GM10847 (cell line): ENCODE results near the gene VGLL4.

Experiments used
- POLR2A ChIP-seq: IDR thresholded peaks from 2 replicates; pipeline ENCODE4 v1.6.1; 2011; ENCODE audit not compliant: insufficient read length; ENCODE audit errors: extremely low read depth

VGLL4 gene

DNA sequence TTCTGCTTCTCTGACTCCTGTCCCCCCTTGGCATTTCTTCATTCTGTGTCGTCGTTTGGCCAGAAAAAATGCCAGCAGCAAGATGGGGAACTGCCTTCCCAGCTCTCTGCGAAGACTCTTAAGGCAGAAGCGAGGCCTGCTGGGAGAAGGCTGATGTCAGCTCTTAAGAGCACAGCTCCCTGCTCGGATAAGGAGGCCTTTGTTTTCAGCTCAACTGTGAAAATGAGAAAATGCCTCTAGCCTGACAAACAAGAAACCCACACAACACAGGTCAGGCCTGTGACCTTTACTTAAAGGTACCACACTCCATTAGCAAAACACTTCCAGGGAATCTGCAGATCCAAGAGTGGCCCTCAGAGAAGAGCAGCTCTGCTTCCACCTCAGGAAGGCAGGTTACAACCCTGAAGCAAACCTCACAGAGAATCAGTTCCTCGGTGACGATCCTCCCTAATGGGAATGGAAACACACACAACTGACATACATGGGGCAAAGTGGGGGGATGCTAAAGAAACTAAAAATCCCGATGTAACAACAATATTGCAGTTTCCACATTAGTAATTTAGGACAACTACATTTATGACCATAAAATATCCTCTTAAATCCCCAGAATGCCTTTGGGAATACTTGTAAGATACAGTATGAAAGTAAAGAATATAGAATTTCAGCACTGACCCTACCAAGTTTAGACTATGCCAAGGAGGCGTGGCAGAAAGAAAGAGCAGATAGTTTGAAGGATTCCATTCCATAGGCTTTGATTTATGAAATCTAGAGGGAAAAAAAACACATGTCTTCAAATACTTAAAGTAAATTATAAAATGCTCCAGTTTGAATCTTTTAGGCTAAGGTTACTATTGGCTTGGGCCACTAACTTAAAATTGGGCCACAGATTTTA, 52.1 kb downstream of the VGLL4 start:
- no peak for TF ChIP-seq POLR2A

GRCh38 chr3:11591002-11591355, 52.7 kb downstream of the VGLL4 start:
- TF ChIP-seq POLR2A = no peak

DNA sequence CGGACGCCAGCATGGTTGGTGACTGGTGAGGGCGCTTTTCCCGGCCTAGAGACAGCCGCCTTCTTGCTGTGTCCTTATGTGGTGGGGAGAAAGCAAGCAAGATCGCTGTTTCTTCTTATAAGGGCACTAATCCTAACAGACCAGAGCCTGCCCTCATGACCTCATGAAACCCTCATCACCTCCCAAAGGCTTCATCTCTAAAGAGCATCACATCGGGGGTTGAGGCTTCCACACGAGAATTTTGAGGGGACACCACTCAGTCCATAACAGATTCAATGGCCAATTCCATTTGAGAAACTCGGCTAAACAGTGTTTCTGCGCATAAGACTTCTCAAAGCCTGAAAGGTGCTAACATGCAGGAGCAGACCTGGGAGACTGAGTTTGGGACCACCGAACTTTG, 54.0 kb downstream of the VGLL4 start:
- no peak for TF ChIP-seq POLR2A

GRCh38 chr3:11588755-11589154, 55.0 kb downstream of the VGLL4 start:
- TF ChIP-seq POLR2A = no peak

DNA sequence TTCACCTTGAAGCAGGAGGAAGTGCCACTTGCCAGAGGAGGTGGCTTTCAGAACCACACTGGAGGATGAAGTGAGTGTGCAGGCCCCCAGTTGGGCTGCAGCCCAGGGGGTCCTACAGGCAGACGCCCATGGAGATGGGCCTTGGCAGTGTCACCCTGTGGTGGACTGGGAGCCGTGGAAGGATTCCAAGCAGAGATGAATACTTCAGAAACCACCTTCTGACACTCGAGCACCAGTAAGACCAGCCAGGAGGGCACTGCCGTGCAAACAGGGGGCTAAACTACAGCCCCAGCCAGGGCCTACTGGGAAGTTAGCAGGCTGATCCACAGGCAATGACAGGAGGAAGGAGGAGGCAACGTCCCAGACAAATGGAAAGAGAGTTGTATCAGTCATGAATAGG, 55.4 kb downstream of the VGLL4 start:
- TF ChIP-seq POLR2A = no peak

DNA sequence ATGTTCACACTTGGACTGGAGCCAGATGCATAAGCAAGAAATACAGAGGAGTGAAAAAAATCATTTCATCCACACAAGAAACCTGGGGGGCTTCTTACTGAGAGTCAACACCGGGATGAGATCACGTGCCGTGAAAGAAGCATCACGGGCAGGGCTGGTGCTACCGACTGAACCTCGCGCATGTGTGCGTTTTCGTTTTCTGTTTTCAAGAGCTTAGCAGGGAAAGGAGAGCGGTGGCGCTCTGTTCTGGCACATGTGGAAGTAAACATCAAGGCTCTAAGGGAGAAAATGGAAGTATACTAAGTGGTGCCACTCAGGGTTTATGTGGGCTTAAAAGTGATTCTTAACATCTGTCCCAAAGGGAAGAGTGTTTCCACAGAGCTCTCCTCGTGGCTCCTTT, 55.9 kb downstream of the VGLL4 start:
- no peak for TF ChIP-seq POLR2A

GRCh38 chr3:11584570-11584969, 59.1 kb downstream of the VGLL4 start:
- TF ChIP-seq POLR2A = no peak

- no peak for TF ChIP-seq POLR2A
Measured at GRCh38 chr3:11583638-11584046, 60.1 kb downstream of the VGLL4 start.

- no peak for TF ChIP-seq POLR2A
Measured at GRCh38 chr3:11583235-11583634, 60.5 kb downstream of the VGLL4 start.

GRCh38 chr3:11582191-11582968, 61.3 kb downstream of the VGLL4 start:
- no peak for TF ChIP-seq POLR2A

DNA sequence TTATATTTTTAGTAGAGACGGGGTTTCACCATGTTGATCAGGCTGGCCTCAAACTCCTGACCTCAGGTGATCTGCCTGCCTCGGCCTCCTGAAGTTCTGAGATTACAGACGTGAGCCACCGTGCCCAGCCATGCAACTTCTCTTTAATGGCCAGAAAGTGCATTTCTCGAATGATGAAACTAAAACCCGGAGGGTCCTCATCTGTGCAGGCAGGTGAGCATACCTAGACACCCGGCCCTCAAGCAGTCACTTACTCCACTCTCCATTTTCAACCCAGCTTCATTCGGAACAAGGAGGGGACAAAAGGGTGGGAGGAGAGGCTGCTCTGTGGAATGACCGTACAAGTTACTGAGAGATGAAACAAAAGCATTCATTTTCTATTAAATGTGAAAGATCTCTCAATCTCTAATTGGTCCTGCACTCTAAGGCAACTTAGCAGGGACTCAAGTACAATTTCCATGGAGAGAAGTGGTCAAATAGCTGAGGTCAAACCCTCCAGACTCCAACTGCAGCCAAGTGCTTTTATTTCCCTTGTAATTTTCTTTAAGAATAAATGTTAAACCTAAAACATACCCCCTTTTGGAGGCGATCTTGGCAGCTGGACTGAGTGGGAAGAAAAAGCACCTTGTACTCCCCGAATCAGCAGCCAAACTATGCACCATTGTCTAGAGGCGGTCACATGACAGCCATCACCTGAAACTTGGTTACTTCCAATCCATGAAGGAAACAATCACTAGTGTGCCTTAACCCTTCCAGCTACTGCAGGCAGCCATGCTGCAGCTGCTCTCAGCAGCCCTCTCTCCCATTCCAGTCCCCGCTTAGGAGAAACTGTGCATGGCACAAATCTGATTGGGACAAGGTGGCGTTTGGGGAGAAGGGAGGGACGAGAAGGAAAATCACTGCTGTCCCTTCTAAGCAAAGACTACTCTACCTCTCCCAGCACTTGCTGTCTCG, 62.2 kb downstream of the VGLL4 start:
- TF ChIP-seq POLR2A = no peak

DNA sequence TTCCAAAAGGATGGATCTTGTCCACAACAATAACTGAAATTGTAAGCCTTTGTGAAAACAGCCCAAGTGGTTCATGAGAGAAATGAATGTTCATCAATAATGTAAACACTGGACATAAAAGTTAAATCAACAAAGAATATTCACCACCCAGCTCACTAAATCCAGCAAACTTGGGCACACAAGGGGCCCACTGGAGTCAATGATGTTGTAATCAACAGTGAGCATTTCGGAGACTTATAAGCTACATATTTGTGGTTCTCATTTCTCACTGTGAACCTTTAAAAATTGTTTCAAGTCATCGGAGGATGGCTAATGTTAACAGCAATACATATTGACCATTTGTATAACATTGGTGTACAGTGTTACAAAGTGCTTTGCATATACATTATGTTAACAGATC, 63.1 kb downstream of the VGLL4 start:
- no peak for TF ChIP-seq POLR2A

DNA sequence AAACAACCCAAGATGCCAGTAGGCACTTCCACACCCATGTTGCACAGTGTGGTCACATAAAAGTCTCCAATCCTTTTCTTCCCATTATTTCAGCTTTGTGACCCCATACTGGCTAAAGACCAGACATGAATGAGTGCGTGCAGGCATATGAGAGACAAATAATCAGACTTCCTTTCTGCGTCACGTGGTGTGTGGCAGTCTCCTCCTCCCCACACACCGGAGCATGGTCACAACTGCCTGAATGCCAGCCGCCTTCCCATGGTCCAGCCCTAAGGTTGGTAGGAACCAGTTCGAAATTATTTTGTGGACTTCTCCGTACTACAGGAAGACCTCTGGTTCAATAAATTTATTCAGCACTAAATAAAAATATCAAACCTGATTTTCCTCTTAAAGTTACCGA, 65.5 kb downstream of the VGLL4 start:
- TF ChIP-seq POLR2A = no peak

GRCh38 chr3:11576453-11576852, 67.3 kb downstream of the VGLL4 start:
- no peak for TF ChIP-seq POLR2A

- TF ChIP-seq POLR2A = no peak
Measured at GRCh38 chr3:11575677-11576076, 68.0 kb downstream of the VGLL4 start.
